Astrocyte of the cerebellum (primary cell): Measurements from ENCODE around the gene IL1F10.

Experiments used
- DNase-seq: peaks from one replicate; pipeline ENCODE4 v3.0.0-alpha.2; 2011; ENCODE audit warnings: low read depth
- H3K4me3 ChIP-seq: 2 replicates; pipeline ENCODE4 v1.5.1; 2011; ENCODE audit warnings: mild to moderate bottlenecking, low read depth, low read length, moderate library complexity
- CTCF ChIP-seq: IDR thresholded peaks from 2 replicates; pipeline ENCODE4 v1.5.1; 2012; ENCODE audit warnings: low read length, low read depth, moderate library complexity, mild to moderate bottlenecking; ENCODE audit errors: missing control alignments
- in situ Hi-C: cut with HindIII; loops from 2 replicates; pipeline ENCODE4 v1.10.0; 2017; ENCODE audit warnings: low sequenced_read_pairs

The IL1F10 gene

GRCh38 chr2:113083296-113083695 is 15.5 kb downstream of the IL1F10 start:
- in situ Hi-C loops, result no loop called here
- no peak for TF ChIP-seq CTCF
- no peak for DNase-seq
- H3K4me3 ChIP-seq, result no peak overlapping the region

- no peak overlapping the region for H3K4me3 ChIP-seq
- TF ChIP-seq CTCF, result peak; percentile 47
- in situ Hi-C loops, result no loop called here
- no peak for DNase-seq
These were observed 16.7 kb downstream of the IL1F10 start for GRCh38 chr2:113084249-113085000.

- TF ChIP-seq CTCF, result no peak
- in situ Hi-C loops, result no loop called here
- H3K4me3 ChIP-seq, result no peak overlapping the region
- DNase-seq, result no peak
These were observed 17.8 kb downstream of the IL1F10 start for GRCh38 chr2:113085542-113085941.

GRCh38 chr2:113088213-113088992 is 20.6 kb downstream of the IL1F10 start:
- no peak for TF ChIP-seq CTCF
- in situ Hi-C loops, result no loop called here
- no peak overlapping the region for H3K4me3 ChIP-seq
- no peak for DNase-seq

- no peak overlapping the region for H3K4me3 ChIP-seq
- in situ Hi-C loops, result no loop called here
- no peak for DNase-seq
- no peak for TF ChIP-seq CTCF
These were observed 22.1 kb downstream of the IL1F10 start for GRCh38 chr2:113089916-113090315.

GRCh38 chr2:113091231-113091896 is 23.6 kb downstream of the IL1F10 start:
- DNase-seq, result no peak
- in situ Hi-C loops, result no loop called here
- H3K4me3 ChIP-seq, result no peak overlapping the region
- no peak for TF ChIP-seq CTCF
